ENCODE results near the gene GAS5. TPM values are rescaled to one million over a fixed set of nuclear protein-coding genes. Genes with fewer than 3 reads are reported as not detected.
"Not testable (repeated sequence)": the region's sequence is repeated elsewhere in the genome, so short reads cannot be mapped to it uniquely, and the experiment has no call there.

Gene GAS5
- total RNA-seq, result 310 and 335 TPM in 2 replicates

DNA sequence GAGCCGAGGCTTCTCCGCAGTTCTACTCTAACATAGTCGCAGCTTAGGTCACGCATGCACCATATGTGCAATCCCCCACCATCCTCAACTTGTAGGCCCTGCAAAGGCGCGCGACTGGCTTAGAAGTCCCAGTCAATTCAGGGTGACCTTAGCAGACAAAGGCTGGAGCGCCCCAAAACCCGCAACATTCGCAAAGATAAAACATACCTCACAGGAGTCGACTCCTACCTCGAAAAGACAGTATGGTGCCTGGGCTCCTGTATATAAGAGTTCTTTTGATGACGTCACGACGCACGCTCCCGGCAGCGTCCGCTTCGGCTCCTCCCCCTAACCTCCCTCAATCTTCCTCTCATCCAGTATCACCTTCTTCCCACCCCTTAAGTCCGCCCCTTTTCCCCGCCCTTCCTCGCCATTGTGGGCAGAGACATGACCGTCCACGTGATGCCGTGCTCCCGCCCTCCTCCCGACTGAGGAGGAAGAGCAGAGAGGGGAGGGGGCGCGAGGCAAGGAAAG is at the start of gene GAS5:
TSS of gene GAS5 (minus strand) at position 237 of the 513 bp plus-strand sequence.
- intact Hi-C loops (cut with micrococcal nuclease), result loop anchor here (1.0 to 5.0 kb wide), 19 partner anchors 44 to 1426 kb away; partner anchors contain the start of genes CACYBP, CENPL, DARS2 and KIAA0040

DNA sequence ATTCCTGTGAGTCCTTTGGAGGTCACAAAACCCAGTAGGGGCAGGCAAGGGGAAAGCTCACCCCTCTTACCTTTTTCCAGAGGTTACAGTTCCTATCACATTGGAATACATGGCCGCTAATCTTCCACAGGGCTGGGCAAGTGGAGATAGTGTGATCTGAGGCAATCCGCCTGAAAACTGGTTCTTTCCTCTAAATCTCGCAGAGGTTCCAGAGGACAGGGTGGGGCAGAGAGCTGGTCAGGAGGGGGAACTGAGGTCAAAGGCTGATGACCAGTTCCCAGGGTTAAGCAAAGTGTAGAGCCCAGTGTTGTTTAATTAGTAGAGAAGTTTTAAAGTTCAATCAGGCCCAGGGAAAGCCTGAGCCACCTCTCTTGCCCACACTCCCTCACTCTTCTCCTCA is 49.4 kb upstream of the GAS5 start, which contains the start of gene SERPINC1:
TSS of gene SERPINC1 (minus strand) at position 179 of the 400 bp plus-strand sequence. CDS start at position 111, 68 bp downstream.
- intact Hi-C loops (cut with micrococcal nuclease), result no loop called here

DNA sequence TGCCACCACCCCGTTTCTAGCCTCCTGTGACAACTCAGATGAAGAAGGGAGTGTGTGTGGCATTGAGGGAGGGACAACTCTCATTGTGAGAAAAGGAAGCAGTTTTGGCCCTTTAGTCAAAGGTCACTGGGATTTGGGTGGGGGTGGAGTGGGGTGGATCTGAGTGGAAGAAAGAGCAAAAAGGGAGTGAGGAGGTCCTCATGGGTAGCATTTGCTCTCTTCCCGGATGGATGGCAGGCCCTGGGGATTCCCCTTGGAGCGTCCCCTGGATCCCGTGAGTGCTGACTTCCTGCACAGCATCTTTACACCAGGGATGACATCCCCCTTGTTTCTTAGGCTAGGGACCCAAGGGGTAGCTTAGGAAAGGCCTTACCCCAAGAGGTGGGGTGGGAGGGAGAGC is 48.9 kb upstream of the GAS5 start:
- intact Hi-C loops (cut with micrococcal nuclease), result no loop called here

DNA sequence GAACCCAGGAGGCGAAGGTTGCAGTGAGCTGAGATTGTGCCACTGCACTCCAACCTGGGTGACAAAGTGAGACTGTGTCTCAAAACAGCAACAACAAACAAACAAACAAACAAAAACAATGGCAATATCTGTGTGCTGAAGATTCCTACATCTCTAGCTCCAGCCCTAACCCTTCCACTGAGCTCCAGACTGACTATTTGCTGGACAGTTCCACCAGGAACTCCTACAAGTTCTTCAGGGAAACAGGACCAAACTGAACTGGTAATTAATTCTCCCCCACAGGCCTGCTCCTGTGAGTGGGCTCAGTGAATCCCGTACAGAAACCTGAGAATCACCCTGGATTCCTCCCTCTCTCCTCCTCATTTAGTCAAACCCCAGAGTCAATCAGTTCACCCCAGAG is 47.8 kb upstream of the GAS5 start:
- intact Hi-C loops (cut with micrococcal nuclease), result no loop called here

DNA sequence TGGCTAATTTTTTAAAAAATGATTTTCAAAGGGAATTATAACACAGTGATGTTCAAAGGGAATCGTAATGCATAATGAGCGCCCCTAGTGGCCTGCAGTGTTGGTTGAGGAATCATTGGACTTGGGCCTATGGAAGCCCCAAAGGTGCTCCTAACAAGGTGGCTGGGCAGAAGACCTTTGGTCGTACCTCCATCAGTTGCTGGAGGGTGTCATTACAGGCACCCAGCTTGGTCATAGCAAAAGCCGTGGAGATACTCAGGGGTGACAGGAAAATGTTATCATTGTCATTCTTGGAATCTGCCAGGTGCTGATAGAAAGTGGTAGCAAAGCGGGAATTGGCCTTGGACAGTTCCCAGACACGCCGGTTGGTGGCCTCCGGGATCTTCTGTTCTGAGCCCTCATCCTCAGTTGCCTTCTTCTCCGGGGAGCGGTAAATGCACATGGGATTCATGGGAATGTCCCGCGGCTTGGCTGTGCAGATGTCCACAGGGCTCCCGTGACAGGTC is 46.6 kb upstream of the GAS5 start:
- intact Hi-C loops (cut with micrococcal nuclease), result no loop called here

DNA sequence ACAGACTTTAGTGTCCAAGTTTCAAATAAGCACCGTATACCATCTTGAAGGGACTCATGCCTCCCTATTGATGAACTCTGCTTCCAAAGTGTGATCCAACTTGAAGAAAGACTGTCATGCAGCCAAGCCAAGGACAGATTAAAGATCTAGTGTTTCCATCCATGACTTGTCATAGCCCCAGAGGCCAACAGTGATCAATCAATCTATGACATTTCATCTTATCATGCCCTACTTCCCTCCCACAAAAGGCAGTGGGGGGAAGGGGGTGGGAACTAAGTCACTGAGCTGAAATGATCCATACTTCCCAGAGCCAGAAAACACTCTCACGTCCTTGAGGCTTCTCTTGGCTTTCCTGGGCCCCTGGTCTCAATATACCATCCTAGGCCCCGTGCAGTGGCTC is 45.3 kb upstream of the GAS5 start:
- intact Hi-C loops (cut with micrococcal nuclease), result no loop called here

DNA sequence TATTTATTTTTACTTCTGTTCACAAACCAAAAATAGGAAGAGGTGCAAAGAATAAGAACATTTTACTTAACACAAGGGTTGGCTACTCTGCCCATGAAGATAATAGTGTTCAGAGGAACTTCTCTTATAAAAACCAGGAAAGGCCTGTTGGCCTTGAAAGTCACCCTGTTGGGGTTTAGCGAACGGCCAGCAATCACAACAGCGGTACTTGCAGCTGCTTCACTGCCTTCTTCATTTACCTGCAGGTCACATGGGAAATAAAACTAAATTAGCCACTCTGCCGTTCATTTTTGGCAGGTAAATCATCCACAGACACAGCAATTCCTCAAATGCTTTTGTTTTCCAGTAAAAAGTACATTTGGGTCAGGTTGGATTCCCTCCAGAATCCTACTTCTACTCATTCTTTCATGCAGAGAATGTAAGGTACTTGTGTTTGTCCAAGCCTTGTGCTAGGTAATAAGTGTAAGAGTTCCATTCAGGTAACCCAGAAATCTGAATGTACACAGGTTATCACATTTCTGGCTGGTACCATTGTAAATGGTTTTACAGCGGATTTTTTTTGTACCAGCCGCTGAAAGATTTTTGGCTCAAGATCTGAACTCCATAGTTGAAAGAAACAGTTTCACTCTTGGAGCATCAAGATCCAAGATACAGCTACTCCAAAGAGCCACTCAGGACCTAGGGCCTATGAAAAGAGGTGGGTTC is 36.2 kb upstream of the GAS5 start:
- intact Hi-C loops (cut with micrococcal nuclease), result no loop called here

DNA sequence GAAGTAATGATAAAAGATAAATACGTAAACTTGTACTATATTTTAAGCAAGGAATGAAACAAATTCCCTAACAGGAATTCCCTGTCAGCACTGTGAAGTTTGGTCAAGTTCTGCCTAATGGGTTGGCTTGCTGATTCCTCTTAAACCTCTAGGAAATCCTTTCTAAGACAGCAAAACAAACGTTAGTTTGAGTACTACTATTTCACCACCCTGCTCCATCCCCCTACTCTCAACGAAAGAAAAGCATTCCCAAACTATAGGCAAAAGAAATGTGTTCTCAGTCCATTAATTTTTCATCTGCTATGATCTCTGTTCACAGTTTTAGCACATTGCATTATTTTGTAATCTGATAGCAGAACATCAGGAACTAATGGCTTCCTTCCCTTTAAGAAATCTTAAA is 33.2 kb upstream of the GAS5 start:
- intact Hi-C loops (cut with micrococcal nuclease), result no loop called here

DNA sequence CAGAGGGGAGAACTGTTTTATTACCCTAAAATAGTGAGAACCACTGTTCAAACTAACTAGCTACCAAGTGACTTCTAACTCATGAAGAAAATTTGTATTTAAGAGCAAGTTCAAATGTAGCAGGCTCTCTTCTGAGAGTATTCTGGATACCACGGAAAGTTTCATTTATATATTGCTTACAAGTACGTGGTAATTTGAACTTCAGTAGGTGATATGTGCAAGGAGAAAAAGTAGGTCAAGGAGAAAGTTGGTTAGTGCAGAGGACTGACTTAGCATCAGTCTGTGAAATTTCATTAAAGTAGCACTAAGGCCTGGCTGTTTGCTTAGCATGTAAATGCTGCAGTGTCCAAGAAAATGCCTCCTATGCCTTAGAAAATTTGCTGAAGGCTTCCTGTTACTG is 32.6 kb upstream of the GAS5 start:
- intact Hi-C loops (cut with micrococcal nuclease), result no loop called here

DNA sequence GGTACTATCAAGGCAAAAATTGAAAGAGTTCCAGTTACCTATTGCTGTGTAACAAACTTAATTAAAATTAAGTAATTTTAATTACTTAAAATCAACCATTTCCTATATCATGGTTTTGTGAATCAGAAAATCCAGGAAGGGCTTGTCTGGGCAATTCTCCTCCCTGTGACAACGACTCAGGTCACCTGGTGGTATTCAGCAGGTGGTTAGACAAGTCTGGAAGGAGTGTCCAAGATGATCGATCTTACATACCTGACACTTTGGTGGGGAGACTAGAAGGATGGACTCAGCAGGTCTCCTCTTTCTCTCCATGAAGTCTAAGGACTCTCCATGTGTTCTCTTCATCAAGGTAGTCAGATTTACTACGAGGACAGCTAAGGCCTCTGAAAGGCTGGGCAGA is 26.4 kb upstream of the GAS5 start:
- intact Hi-C loops (cut with micrococcal nuclease), result no loop called here

DNA sequence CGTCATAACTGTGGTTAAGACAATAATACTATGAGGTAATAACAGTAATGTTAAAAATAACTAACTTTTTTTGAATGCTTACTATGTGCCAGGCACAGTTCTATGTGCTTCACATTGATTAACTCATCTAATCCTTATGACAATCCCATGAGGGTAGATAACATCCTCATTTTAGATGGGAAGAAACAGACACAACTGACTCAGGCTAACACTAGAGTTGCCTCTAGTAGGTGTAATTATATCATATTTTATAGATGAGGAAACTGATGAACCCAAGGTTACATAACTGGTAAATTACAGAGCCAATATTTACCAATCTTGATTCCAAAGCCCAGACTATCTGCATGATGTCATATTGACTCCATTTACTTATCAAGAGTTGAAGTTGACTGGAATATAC is 25.8 kb upstream of the GAS5 start:
- intact Hi-C loops (cut with micrococcal nuclease), result no loop called here

DNA sequence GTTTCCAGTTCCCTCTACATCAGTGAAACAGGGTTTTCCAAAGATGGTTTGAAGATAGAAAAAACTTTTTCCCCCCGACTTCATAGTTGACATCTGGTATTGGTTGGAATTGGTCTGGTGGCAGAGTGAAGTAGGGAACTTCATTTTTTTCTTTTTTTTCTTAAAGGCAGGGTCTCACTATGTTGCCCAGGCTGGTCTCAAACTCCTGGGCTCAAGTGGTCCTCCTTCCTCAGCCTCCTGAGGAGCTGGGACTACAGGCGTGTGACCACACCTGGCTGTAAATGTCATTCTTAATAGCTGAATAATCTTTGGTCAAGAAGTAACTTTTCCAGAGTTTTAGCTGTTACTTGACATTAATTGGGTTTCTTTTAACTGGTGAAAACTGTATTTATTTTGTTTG is 22.1 kb upstream of the GAS5 start:
- intact Hi-C loops (cut with micrococcal nuclease), result no loop called here

DNA sequence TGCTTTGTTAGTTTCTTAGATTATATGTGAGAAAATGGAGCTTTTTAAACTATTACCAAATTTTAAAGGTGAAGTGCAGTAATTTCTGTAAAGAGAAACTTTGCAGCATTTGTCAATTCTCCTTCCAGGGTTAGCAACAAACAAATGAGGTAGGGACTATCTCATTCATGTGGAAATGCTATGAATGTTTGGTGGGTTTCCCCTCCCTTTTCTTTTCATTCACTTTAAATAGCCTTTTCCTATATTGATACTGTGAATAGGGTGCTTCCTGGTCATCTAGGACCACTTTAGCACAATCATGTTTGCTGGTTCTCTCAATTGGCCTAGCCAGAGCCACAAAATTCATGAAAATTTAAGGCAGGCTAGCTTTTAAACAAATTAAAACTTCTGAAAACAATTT is 21.0 kb upstream of the GAS5 start:
- intact Hi-C loops (cut with micrococcal nuclease), result no loop called here

DNA sequence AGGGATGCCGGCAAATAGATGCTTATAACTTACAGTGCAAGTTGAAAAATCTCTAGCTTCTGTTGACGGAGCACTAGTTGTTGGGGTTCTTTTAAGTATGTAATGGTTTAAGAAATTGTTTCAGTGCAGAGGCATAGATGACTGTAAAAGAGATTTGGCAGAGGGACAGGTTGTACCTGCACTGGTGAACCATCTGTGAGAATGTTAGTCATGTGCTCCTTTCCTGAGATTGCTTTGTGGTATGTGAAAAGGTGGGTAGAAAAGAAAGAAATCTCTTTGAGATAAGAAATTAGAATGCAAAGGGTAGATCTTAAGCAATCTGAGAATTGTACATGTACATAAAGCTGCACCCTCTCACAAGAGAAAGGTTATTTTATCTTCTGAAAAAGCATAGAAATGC is 19.8 kb upstream of the GAS5 start:
- intact Hi-C loops (cut with micrococcal nuclease), result no loop called here

DNA sequence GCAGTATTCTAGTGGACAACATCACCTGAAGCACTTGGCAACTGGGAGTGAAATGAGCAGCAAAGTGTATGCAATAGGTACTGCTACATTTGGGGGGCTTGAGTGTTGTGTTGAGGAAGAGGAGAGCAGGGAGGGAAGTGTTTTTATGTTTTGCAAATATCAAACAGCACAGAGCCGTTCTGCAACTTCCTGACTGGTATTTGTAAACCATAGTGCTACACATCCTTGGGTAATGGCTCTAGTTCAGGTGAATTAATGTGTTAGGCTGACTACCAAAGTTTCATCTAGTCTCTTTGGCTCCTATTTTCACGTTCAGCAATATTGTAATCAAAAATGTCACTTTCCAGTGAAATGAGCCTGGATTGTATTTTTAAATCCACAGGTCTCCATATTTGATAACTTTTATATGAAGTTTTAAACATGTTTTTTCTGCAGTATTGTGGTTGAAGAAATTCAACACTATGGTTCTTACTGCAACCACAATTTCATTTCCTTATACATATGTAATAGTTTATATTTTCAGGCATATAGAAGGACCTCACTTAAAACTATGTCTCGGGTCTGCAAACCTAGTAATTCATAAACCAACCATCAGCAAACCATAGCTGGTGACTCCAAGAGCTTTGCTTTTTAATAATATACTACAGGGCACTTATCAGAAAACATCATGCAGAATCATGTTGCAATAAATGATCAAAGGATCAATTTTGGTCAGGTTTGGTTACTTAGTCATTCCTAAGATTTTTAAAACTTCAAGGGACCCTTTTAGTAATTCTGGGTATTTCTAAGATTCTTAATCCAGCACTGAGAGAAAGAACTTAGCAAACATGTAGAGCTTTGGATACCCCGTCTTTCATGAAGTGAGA is 19.2 kb upstream of the GAS5 start:
- intact Hi-C loops (cut with micrococcal nuclease), result no loop called here

DNA sequence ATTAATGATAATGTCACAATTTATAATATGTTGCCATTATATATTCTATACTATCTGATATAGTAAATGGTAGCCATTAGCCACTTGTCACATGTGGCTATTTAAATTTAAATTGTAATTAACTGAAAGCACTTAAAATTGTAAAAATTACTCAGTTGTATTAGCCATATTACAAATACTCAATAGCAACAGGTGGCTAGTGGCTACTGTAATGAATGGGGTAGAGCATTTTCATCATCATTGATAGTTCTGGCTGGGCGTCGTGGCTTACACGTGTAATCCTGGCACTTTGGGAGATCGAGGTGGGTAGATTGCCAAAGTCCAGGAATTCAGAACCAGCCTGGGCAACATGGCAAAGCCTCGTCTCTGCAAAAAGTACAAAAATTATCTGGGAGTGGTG is 16.9 kb upstream of the GAS5 start:
- intact Hi-C loops (cut with micrococcal nuclease), result no loop called here

DNA sequence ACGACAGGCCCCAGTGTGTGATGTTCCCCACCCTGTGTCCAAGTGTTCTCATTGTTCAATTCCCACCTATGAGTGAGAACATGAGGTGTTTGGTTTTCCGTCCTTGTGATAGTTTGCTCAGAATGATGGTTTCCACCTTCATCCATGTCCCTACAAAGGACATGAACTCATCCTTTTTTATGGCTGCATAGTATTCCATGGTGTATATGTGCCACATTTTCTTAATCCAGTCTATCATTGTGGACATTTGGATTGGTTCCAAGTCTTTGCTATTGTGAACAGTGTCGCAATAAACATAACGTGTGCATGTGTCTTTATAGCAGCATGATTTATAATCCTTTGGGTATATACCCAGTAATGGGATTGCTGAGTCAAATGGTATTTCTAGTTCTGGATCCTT is 13.3 kb upstream of the GAS5 start:
- intact Hi-C loops (cut with micrococcal nuclease), result not testable (repeated sequence)

DNA sequence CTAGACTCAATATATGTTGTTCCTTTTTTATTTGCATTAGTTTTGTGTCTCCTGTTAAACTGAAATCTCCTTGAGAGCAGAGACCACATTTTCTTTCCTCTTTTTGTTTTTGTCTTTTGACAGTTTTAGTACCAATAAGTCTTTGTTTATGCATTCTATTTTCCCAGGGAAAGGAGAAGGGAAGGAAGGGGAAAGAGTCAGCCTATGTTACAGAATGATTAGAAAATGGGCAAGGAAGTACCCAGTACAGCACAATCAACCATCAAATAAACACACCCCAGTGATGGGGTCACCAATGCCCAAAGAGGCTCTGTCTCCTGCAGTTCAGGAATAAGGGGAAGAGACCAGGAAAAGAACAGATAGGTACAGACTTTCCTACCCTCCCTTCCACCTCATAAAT is 10.5 kb upstream of the GAS5 start:
- intact Hi-C loops (cut with micrococcal nuclease), result no loop called here

DNA sequence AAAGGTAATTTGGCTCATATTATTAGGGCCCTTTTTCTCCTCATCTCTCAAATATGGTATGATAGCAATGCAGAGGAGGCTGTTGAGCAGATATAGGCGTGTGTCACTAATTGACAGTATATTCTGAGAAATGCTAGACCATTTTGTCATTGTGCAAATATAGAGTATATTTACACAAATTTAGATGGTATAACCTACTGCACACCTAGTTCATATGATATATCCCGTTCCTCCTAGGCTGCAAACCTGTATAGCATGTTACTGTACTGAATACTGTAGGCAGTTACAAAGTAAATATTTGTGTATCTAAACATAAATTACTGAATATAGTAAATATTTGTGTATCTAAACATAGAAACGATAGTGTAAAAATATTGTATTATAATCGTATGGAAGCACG is 8.9 kb upstream of the GAS5 start:
- intact Hi-C loops (cut with micrococcal nuclease), result no loop called here

DNA sequence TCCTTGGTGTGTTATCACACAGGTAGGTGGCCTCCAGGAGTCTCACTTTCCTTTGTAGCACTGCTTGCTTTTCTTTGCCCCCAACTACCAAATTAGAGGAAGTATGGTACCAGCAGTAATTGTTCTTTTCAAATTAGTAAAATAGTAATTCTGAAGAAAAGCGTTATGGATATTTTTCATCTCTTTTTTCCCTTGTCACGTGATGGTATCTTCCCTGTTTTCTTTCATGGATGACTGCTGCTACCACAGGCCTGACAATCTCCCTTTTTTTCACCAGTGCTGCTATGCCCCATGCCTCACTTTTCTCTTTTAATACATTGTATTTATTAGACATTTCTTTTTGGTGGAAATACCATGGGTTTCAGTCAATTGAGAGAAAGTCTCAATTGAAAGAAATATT is 3.7 kb upstream of the GAS5 start:
- intact Hi-C loops (cut with micrococcal nuclease), result no loop called here

DNA sequence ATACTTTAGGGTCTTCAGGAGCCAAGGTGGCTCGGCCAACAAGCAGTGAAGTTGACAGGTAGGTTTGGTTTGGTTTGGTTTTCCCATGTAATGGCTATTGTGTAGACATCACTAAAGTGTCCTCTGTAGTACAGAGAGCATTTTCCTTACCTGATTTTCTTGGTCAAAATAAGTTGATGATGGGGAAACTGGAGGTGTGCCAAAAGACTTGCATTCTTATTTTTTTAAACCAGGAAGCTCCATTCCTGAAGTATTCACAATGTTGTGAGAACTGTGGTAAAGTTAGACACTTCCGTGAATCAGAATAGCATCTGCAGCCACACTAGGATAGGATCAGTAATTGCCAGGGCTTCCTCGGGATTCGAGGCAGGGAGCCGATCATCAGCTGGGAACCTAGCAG is 3.3 kb upstream of the GAS5 start:
- intact Hi-C loops (cut with micrococcal nuclease), result no loop called here
